Ovary (tissue), 3 donors: Measurements from ENCODE around the gene MX1.

Experiments
- POLR2A ChIP-seq: fragments of 450-650 bp; IDR thresholded peaks from one replicate; pipeline ENCODE4 v1.6.1; 2017; ENCODE audit warnings: antibody characterized with exemption, mild to moderate bottlenecking, moderate library complexity
- TF ChIP-seq, protein P1 (sequence below), 3 donors: fragments of 450-650 bp in 2 of 3; fragments of 200-600 bp in 1 of 3; IDR thresholded peaks; one replicate each; pipeline versions ENCODE4 v1.5.1 to v1.8.0; 2016 to 2022; ENCODE audit warnings: antibody characterized with exemption in 3 of 3, mild to moderate bottlenecking in 1 of 3
- donor health status: DM: no; HTN: no; CAD: no.

DNA sequence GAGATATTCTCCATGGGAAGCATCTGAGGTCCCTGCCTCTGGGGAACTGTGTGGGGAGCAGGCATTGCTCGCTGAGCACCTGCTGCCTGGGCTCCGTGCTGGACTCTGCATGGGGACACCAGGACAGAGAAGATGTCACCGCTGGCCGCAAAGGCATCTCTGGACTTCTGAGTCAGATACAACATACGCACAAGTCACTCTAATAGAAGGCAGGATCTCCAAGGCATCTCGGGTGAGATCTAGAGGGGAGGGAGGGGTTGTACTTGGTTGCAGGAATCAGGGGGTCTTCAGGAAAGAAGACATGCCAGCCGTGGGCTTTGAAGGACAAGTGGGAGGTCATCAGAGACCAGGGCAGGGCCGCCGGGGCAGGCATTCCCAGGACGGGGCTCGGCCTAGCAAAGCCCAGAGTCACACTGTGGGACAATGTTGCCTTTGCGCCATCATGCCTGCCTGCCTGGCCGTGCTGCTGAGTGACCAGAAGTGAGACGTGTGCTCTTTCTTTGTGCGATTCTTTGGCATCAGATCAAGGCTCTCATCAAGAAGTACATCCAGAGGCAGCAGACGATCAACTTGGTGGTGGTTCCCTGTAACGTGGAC, 35.9 kb upstream of the MX1 start:
- TF ChIP-seq, protein P1, sequence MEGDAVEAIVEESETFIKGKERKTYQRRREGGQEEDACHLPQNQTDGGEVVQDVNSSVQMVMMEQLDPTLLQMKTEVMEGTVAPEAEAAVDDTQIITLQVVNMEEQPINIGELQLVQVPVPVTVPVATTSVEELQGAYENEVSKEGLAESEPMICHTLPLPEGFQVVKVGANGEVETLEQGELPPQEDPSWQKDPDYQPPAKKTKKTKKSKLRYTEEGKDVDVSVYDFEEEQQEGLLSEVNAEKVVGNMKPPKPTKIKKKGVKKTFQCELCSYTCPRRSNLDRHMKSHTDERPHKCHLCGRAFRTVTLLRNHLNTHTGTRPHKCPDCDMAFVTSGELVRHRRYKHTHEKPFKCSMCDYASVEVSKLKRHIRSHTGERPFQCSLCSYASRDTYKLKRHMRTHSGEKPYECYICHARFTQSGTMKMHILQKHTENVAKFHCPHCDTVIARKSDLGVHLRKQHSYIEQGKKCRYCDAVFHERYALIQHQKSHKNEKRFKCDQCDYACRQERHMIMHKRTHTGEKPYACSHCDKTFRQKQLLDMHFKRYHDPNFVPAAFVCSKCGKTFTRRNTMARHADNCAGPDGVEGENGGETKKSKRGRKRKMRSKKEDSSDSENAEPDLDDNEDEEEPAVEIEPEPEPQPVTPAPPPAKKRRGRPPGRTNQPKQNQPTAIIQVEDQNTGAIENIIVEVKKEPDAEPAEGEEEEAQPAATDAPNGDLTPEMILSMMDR (IDR thresholded peaks at IDR 0.05) = no peak
- no peak for TF ChIP-seq POLR2A
